Right atrium auricular region (tissue), 2 donors: ENCODE results near the gene NR1H4. TPM values are rescaled to one million over a fixed set of nuclear protein-coding genes. Genes with fewer than 3 reads are reported as not detected.

Experiments used
- DNase-seq: peaks from one replicate; pipeline ENCODE4 v3.0.0-alpha.2; 2019; ENCODE audit warnings: low spot score
- H3K27ac ChIP-seq, 2 donors: fragments of 200-600 bp; sonication (generic); 1 replicate in 1 of 2; 2 replicates in 1 of 2; pipeline ENCODE4 v1.5.1; 2016 to 2019
- H3K27me3 ChIP-seq, 2 donors: fragments of 200-600 bp; sonication (generic); one replicate each; pipeline versions ENCODE4 v1.5.1 to v1.6.0; 2017 to 2019
- H3K36me3 ChIP-seq: fragments of 200-600 bp; sonication (generic); one replicate; pipeline ENCODE4 v1.5.1; 2016
- H3K4me1 ChIP-seq, 2 donors: fragments of 200-600 bp; sonication (generic); one replicate each; pipeline versions ENCODE4 v1.5.1 to v1.6.0; 2017 to 2019
- H3K4me3 ChIP-seq, 2 donors: fragments of 200-600 bp; sonication (generic); 1 replicate in 1 of 2; 2 replicates in 1 of 2; pipeline ENCODE4 v1.5.1; 2017 to 2019; ENCODE audit warnings: mild to moderate bottlenecking in 1 of 2, moderate library complexity in 1 of 2
- H3K9me3 ChIP-seq, 2 donors: fragments of 200-600 bp; sonication (generic); one replicate each; pipeline ENCODE4 v1.5.1; 2019
- total RNA-seq, 2 donors: library from RNA; depleted of rRNA; stranded (reverse); fragments of >200 nt; gene quantifications; one replicate each; pipeline ENCODE4 v1.1.0, GENCODE V29; 2016
- TF ChIP-seq, protein P1 (sequence below), 2 donors: fragments of 200-600 bp; sonication (generic); IDR thresholded peaks; one replicate each; pipeline ENCODE4 v1.5.1; 2019; ENCODE audit warnings: antibody characterized with exemption in 2 of 2

Gene NR1H4
- total RNA-seq, 2 donors from 2014 or later: not detected

DNA sequence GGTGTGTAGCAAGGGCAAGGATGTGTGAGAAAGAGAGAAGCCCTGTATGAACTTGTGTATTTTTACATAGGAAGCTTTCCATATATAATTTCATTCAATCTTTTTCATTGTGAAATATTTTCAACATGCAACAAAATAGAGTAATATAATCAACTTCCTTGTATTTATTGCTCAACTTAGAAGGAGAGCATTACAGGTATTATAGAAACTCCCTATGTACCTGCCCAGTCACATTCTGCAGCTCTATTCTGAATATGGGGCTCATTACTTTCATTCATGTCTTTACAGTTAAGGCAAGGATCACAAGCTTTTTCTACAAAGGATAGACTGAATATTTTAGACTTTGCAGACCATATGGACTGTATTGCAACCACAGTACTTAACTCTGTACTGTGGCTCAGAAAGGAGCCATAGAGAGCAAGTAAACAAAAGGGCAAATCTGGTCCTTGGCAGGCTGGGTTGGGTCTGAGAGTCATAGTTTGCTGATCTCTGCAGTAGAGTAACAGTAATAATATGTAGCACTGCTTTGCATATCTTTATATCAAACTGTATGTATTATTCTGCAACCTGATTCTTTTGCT, 11.3 kb downstream of the NR1H4 start:
- H3K4me3 ChIP-seq: no peak overlapping the region

DNA sequence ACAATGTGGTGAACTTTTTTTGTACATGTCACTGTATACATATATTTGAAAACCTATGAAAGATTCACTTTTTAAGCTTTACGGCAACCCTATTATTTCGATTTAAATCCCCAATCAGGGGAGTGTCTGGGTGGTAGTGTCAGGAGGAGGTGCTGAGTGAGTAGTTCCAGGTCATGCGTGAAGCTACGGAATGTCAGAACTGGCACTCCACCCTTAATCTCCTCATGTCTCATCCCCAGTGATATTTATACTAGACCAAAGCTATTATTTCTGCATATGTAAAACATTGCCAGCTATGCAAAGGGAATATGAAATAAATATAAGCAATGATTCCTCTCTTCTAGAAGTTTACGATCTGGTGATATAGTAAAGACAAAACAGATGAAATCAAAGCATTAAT, 12.3 kb downstream of the NR1H4 start:
- Histone ChIP-seq H3K27ac (no peak overlapping the region), H3K4me3 (no peak overlapping the region), H3K27me3 (no peaks in the 10 kb centered on the region), H3K36me3 (no peaks in the 10 kb centered on the region), H3K9me3 (no peaks in the 10 kb centered on the region), H3K4me1 (peaks cover 0 to 8% of the 10 kb centered on the region in 2 donors)
- no peak for DNase-seq
- TF ChIP-seq, protein P1, sequence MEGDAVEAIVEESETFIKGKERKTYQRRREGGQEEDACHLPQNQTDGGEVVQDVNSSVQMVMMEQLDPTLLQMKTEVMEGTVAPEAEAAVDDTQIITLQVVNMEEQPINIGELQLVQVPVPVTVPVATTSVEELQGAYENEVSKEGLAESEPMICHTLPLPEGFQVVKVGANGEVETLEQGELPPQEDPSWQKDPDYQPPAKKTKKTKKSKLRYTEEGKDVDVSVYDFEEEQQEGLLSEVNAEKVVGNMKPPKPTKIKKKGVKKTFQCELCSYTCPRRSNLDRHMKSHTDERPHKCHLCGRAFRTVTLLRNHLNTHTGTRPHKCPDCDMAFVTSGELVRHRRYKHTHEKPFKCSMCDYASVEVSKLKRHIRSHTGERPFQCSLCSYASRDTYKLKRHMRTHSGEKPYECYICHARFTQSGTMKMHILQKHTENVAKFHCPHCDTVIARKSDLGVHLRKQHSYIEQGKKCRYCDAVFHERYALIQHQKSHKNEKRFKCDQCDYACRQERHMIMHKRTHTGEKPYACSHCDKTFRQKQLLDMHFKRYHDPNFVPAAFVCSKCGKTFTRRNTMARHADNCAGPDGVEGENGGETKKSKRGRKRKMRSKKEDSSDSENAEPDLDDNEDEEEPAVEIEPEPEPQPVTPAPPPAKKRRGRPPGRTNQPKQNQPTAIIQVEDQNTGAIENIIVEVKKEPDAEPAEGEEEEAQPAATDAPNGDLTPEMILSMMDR (IDR thresholded peaks at IDR 0.05): no peak

More for the DNA sequence above, 11.3 kb downstream of the NR1H4 start:
- TF ChIP-seq, protein P1 (IDR thresholded peaks at IDR 0.05): no peak
- Histone ChIP-seq H3K4me1 (peaks cover 0 to 8% of the 10 kb centered on the region in 2 donors), H3K9me3 (no peaks in the 10 kb centered on the region), H3K36me3 (no peaks in the 10 kb centered on the region), H3K27ac (no peak overlapping the region), H3K27me3 (no peaks in the 10 kb centered on the region)
- no peak for DNase-seq

DNA sequence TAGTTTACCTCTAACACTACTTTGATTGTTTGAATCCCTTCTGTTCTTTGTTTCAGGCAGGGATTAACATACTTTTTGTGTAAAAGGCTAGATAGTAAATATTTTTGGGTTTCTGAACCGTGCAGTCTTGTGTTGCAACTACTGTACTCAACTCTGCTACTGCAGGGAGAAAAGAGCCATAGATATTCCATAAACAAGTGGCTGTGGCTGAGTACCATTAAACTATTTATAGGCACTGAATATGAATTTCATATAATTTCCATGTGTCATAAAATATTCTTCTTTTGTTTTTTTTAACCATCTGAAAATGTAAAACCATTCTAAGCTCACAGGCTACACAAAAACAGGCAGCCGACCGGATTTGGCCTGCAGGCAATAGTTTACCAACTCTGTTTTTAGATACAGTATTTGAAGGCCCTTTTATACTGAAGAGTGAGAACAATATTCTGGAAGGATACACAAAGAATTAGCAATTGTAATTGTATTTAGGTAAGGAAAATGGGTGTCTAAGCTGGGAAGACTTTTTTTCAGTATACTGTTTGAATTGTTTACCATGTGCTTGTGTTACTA, 15.7 kb downstream of the NR1H4 start:
- Histone ChIP-seq H3K4me1 (peaks cover 0 to 8% of the 10 kb centered on the region in 2 donors), H3K36me3 (no peaks in the 10 kb centered on the region), H3K27ac (no peak overlapping the region), H3K9me3 (no peaks in the 10 kb centered on the region), H3K4me3 (no peak overlapping the region), H3K27me3 (no peaks in the 10 kb centered on the region)
- no peak for DNase-seq
- TF ChIP-seq, protein P1 (IDR thresholded peaks at IDR 0.05): no peak

DNA sequence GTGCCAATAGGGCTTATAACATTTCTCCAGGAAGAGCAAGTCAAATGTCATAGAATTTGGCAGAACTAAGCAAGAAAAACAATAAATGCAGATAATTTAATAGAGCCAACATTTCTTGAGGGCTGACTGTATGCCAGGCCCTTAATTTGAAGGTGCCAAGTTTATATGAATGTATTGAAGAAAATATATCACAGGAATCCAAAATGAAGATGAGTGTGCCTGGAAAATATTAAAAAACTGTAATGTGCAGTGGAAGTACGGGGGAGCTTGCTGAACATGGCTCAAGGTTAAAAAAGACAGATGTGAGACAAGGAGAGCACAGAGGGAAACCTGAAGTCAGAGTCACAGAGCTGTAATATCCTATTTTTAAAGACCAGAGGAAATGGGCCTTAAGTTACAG, 16.4 kb downstream of the NR1H4 start:
- H3K9me3 ChIP-seq: no peaks in the 10 kb centered on the region
- no peak overlapping the region for H3K4me3 ChIP-seq
- H3K27me3 ChIP-seq: no peaks in the 10 kb centered on the region
- H3K36me3 ChIP-seq: no peaks in the 10 kb centered on the region
- TF ChIP-seq, protein P1 (IDR thresholded peaks at IDR 0.05): no peak
- DNase-seq: no peak
- H3K27ac ChIP-seq: no peak overlapping the region
- H3K4me1 ChIP-seq: peaks cover 0 to 8% of the 10 kb centered on the region in 2 donors

DNA sequence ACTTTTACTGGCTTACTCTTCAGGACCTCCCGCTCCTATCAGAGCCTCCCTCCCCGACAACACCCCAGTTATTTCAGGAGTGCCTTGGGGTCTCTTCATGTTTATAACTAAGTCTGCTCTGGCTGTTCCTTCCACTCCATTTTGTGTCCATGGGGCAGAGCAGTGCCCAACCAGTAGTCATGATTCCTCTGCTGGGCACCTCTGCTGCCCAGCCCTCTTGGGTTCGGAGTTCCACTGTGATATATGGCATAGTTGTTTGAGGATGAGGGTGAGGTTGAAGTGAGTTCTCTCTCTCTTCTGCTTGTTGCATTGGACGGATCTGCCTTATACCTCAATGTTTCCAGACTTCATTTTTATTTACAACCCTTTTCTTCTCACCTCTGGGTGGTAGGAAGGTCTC, 17.4 kb downstream of the NR1H4 start:
- Histone ChIP-seq H3K9me3 (no peaks in the 10 kb centered on the region), H3K4me1 (peaks cover 0 to 8% of the 10 kb centered on the region in 2 donors), H3K27ac (no peak overlapping the region), H3K27me3 (no peaks in the 10 kb centered on the region), H3K4me3 (no peak overlapping the region), H3K36me3 (no peaks in the 10 kb centered on the region)
- TF ChIP-seq, protein P1 (IDR thresholded peaks at IDR 0.05): no peak
- no peak for DNase-seq
